ENCODE data around the gene SPATA13. TPM values are rescaled to one million over a fixed set of nuclear protein-coding genes. Genes with fewer than 3 reads are reported as not detected.

Gene SPATA13
- total and polyA plus RNA-seq, 2 donors (not counting 1 experiment from before 2014, with no cell fraction given), result 11.6 to 24.6 TPM

GRCh38 chr13:24172071-24172470 lies 11.6 kb downstream of the SPATA13 start:
- TF ChIP-seq EZH2 (IDR thresholded peaks at IDR 0.05; ENCODE audit: low read length, missing control alignments) (no peak), CTCF (conservative IDR thresholded peaks at IDR 0.05 in 1 of 2, IDR thresholded peaks at IDR 0.05 in 1 of 2; ENCODE audit: low read depth in 1 of 2, low read length in 2 of 2) (no peak)
- no peak overlapping the region for H3K9ac ChIP-seq (ENCODE audit: insufficient read depth, low read length)
- no peaks in the 10 kb centered on the region for H3K4me1 ChIP-seq (ENCODE audit: control insufficient read depth, extremely low read depth, insufficient read depth, low read length)
- H3K4me2 ChIP-seq (ENCODE audit: extremely low read depth, insufficient read depth, low read length), result no peak overlapping the region
- no peak overlapping the region for H3K4me3 ChIP-seq (replicated peaks in 1 of 4; ENCODE audit: control extremely low read depth in 1 of 4, insufficient read depth in 1 of 4, low read depth in 3 of 4, low read length in 4 of 4)
- no peaks in the 10 kb centered on the region for H4K20me1 ChIP-seq (ENCODE audit: control insufficient read depth, extremely low read depth, insufficient read depth, low read length)
- no peak overlapping the region for H2AFZ ChIP-seq (ENCODE audit: low read length)
- no peak for DNase-seq (ENCODE audit: low read depth in 2 of 2)
- H3K9me3 ChIP-seq (ENCODE audit: control insufficient read depth, insufficient read depth, low read depth, low read length), result no peaks in the 10 kb centered on the region
- no peak overlapping the region for H3K27ac ChIP-seq (ENCODE audit: insufficient read depth, low read length)
- no peaks in the 10 kb centered on the region for H3K36me3 ChIP-seq (ENCODE audit: control insufficient read depth, insufficient read depth, low read length)
- H3K79me2 ChIP-seq (ENCODE audit: control insufficient read depth, insufficient read depth, low read length), result peaks cover 2% of the 10 kb centered on the region
- no peaks in the 10 kb centered on the region for H3K27me3 ChIP-seq (ENCODE audit: control insufficient read depth, insufficient read depth, low read length)

GRCh38 chr13:24173795-24174194 lies 13.3 kb downstream of the SPATA13 start:
- Histone ChIP-seq H3K9me3 (ENCODE audit: control insufficient read depth, insufficient read depth, low read depth, low read length) (no peaks in the 10 kb centered on the region), H3K27me3 (ENCODE audit: control insufficient read depth, insufficient read depth, low read length) (no peaks in the 10 kb centered on the region), H3K27ac (ENCODE audit: insufficient read depth, low read length) (no peak overlapping the region), H3K4me3 (replicated peaks in 1 of 4; ENCODE audit: control extremely low read depth in 1 of 4, insufficient read depth in 1 of 4, low read depth in 3 of 4, low read length in 4 of 4) (no peak overlapping the region), H3K36me3 (ENCODE audit: control insufficient read depth, insufficient read depth, low read length) (no peaks in the 10 kb centered on the region), H3K4me1 (ENCODE audit: control insufficient read depth, extremely low read depth, insufficient read depth, low read length) (no peaks in the 10 kb centered on the region), H4K20me1 (ENCODE audit: control insufficient read depth, extremely low read depth, insufficient read depth, low read length) (no peaks in the 10 kb centered on the region), H3K4me2 (ENCODE audit: extremely low read depth, insufficient read depth, low read length) (no peak overlapping the region), H3K9ac (ENCODE audit: insufficient read depth, low read length) (no peak overlapping the region), H2AFZ (ENCODE audit: low read length) (no peak overlapping the region), H3K79me2 (ENCODE audit: control insufficient read depth, insufficient read depth, low read length) (no peaks in the 10 kb centered on the region)
- DNase-seq (ENCODE audit: low read depth in 2 of 2), result peak in 1 of 2 donors; percentile 34
- TF ChIP-seq EZH2 (IDR thresholded peaks at IDR 0.05; ENCODE audit: low read length, missing control alignments), result no peak
- no peak for TF ChIP-seq CTCF (conservative IDR thresholded peaks at IDR 0.05 in 1 of 2, IDR thresholded peaks at IDR 0.05 in 1 of 2; ENCODE audit: low read depth in 1 of 2, low read length in 2 of 2)

- H3K79me2 ChIP-seq (ENCODE audit: control insufficient read depth, insufficient read depth, low read length), result no peaks in the 10 kb centered on the region
- H4K20me1 ChIP-seq (ENCODE audit: control insufficient read depth, extremely low read depth, insufficient read depth, low read length), result no peaks in the 10 kb centered on the region
- no peak overlapping the region for H3K9ac ChIP-seq (ENCODE audit: insufficient read depth, low read length)
- H3K4me1 ChIP-seq (ENCODE audit: control insufficient read depth, extremely low read depth, insufficient read depth, low read length), result no peaks in the 10 kb centered on the region
- DNase-seq (ENCODE audit: low read depth in 2 of 2), result no peak
- no peak overlapping the region for H3K27ac ChIP-seq (ENCODE audit: insufficient read depth, low read length)
- no peak overlapping the region for H3K4me2 ChIP-seq (ENCODE audit: extremely low read depth, insufficient read depth, low read length)
- H3K27me3 ChIP-seq (ENCODE audit: control insufficient read depth, insufficient read depth, low read length), result no peaks in the 10 kb centered on the region
- H3K36me3 ChIP-seq (ENCODE audit: control insufficient read depth, insufficient read depth, low read length), result no peaks in the 10 kb centered on the region
- no peaks in the 10 kb centered on the region for H3K9me3 ChIP-seq (ENCODE audit: control insufficient read depth, insufficient read depth, low read depth, low read length)
- TF ChIP-seq EZH2 (IDR thresholded peaks at IDR 0.05; ENCODE audit: low read length, missing control alignments), result no peak
- TF ChIP-seq CTCF (conservative IDR thresholded peaks at IDR 0.05 in 1 of 2, IDR thresholded peaks at IDR 0.05 in 1 of 2; ENCODE audit: low read depth in 1 of 2, low read length in 2 of 2), result no peak
- H3K4me3 ChIP-seq (replicated peaks in 1 of 4; ENCODE audit: control extremely low read depth in 1 of 4, insufficient read depth in 1 of 4, low read depth in 3 of 4, low read length in 4 of 4), result no peak overlapping the region
- H2AFZ ChIP-seq (ENCODE audit: low read length), result no peak overlapping the region
Observed at GRCh38 chr13:24175847-24176246, 15.3 kb downstream of the SPATA13 start.

Measured in fibroblast of lung (primary cell).